Right atrium auricular region (tissue), 2 donors: Measurements from ENCODE around the gene OR2A12. TPM values are rescaled to one million over a fixed set of nuclear protein-coding genes. Genes with fewer than 3 reads are reported as not detected.

Experiments used
- DNase-seq: peaks from one replicate; pipeline ENCODE4 v3.0.0-alpha.2; 2019; ENCODE audit warnings: low spot score
- H3K27ac ChIP-seq, 2 donors: fragments of 200-600 bp; sonication (generic); 1 replicate in 1 of 2; 2 replicates in 1 of 2; pipeline ENCODE4 v1.5.1; 2016 to 2019
- H3K27me3 ChIP-seq, 2 donors: fragments of 200-600 bp; sonication (generic); one replicate each; pipeline versions ENCODE4 v1.5.1 to v1.6.0; 2017 to 2019
- H3K36me3 ChIP-seq: fragments of 200-600 bp; sonication (generic); one replicate; pipeline ENCODE4 v1.5.1; 2016
- H3K4me1 ChIP-seq, 2 donors: fragments of 200-600 bp; sonication (generic); one replicate each; pipeline versions ENCODE4 v1.5.1 to v1.6.0; 2017 to 2019
- H3K4me3 ChIP-seq, 2 donors: fragments of 200-600 bp; sonication (generic); 1 replicate in 1 of 2; 2 replicates in 1 of 2; pipeline ENCODE4 v1.5.1; 2017 to 2019; ENCODE audit warnings: mild to moderate bottlenecking in 1 of 2, moderate library complexity in 1 of 2
- H3K9me3 ChIP-seq, 2 donors: fragments of 200-600 bp; sonication (generic); one replicate each; pipeline ENCODE4 v1.5.1; 2019
- CTCF ChIP-seq, 2 donors: fragments of 200-600 bp; sonication (generic); IDR thresholded peaks; one replicate each; pipeline ENCODE4 v1.5.1; 2019; ENCODE audit warnings: antibody characterized with exemption in 2 of 2
- total RNA-seq, 2 donors: library from RNA; depleted of rRNA; stranded (reverse); fragments of >200 nt; gene quantifications; one replicate each; pipeline ENCODE4 v1.1.0, GENCODE V29; 2016

Gene OR2A12
- total RNA-seq, 2 donors from 2014 or later = not detected

DNA sequence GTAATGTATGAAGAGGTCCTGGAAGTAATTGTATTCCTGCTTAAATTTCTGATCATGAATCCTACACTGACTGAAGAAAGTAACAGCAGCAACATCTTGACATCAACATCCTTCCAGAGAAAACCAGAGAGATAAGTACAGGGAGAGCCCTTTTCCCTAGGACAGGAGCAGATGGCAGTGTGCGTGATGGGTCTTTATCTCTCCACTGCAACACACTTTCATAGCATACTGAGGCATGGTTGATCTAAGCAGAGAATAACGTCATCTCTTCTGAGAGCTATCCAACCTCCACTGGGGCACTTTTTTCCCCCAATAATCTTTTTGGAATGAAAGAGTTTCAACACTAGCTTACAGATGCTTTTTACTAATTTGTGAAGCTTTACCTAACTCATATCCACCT, 16.1 kb upstream of the OR2A12 start:
- no peak for TF ChIP-seq CTCF (IDR thresholded peaks at IDR 0.05)
- H3K36me3 ChIP-seq = no peaks in the 10 kb centered on the region
- no peaks in the 10 kb centered on the region for H3K4me1 ChIP-seq
- H3K4me3 ChIP-seq = no peak overlapping the region
- H3K27ac ChIP-seq = no peak overlapping the region
- no peaks in the 10 kb centered on the region for H3K27me3 ChIP-seq
- no peaks in the 10 kb centered on the region for H3K9me3 ChIP-seq
- no peak for DNase-seq

DNA sequence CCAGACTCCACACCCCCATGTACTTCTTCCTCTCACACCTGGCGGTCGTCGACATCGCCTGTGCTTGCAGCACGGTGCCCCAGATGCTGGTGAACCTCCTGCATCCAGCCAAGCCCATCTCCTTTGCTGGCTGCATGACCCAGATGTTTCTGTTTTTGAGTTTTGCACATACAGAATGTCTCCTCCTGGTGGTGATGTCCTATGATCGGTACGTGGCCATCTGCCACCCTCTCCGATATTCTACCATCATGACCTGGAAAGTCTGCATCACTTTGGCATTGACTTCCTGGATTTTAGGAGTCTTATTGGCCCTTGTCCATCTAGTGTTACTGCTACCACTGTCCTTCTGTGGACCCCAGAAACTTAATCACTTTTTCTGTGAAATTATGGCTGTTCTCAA, 11.7 kb upstream of the OR2A12 start:
- no peak overlapping the region for H3K27ac ChIP-seq
- no peaks in the 10 kb centered on the region for H3K4me1 ChIP-seq
- H3K9me3 ChIP-seq = no peaks in the 10 kb centered on the region
- TF ChIP-seq CTCF (IDR thresholded peaks at IDR 0.05) = no peak
- no peaks in the 10 kb centered on the region for H3K27me3 ChIP-seq
- no peak overlapping the region for H3K4me3 ChIP-seq
- no peak for DNase-seq
- no peaks in the 10 kb centered on the region for H3K36me3 ChIP-seq

DNA sequence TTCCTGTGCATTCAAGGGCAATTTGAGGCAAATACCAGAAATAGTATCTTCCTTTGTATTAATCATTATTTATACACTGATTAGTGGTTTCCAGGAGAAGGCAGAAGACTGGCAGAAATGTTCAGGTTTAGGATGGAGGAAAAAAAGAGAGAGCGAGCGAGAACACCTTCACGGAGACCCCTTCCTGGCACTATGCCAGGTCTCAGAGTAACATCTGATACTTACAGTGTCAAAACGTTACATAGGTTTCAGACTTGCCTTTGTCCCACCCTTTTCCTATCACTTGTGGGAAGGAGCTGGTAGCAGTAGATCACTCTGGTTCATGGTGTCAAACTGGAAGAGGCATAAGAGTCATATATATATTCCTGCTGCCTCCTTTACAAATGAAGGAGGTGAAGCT, 652 bp downstream of the OR2A12 start:
- H3K36me3 ChIP-seq = no peaks in the 10 kb centered on the region
- H3K27ac ChIP-seq = no peak overlapping the region
- no peak overlapping the region for H3K4me3 ChIP-seq
- TF ChIP-seq CTCF (IDR thresholded peaks at IDR 0.05) = no peak
- no peaks in the 10 kb centered on the region for H3K27me3 ChIP-seq
- peaks cover 0 to 9% of the 10 kb centered on the region in 2 donors for H3K9me3 ChIP-seq
- DNase-seq = no peak
- no peaks in the 10 kb centered on the region for H3K4me1 ChIP-seq

DNA sequence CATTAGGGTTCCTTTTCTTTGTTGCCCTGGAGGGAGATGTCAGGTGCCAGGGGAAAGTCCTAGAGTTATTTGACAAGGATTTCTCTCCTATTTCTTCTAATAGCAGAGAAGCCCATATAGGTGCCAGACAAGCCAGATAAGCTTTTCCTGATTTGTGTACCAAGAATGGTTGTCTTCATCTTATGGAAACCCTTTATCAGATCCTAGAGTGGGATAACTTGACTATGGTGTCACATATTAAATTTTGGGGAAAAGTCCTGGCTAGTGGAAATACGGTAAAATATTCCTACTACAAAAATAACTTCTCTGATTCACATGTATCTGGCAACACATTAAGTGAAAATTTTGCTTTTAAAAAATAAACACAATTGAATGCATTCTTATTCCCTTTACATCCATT, 1.2 kb downstream of the OR2A12 start:
- Histone ChIP-seq H3K4me3 (no peak overlapping the region), H3K4me1 (no peaks in the 10 kb centered on the region), H3K27ac (no peak overlapping the region), H3K36me3 (no peaks in the 10 kb centered on the region), H3K27me3 (no peaks in the 10 kb centered on the region), H3K9me3 (peaks cover 0 to 9% of the 10 kb centered on the region in 2 donors)
- no peak for TF ChIP-seq CTCF (IDR thresholded peaks at IDR 0.05)
- no peak for DNase-seq

- no peak for TF ChIP-seq CTCF (IDR thresholded peaks at IDR 0.05)
- Histone ChIP-seq H3K9me3 (peaks cover 0 to 9% of the 10 kb centered on the region in 2 donors), H3K36me3 (no peaks in the 10 kb centered on the region), H3K4me3 (no peak overlapping the region), H3K4me1 (no peaks in the 10 kb centered on the region), H3K27me3 (no peaks in the 10 kb centered on the region), H3K27ac (no peak overlapping the region)
- DNase-seq = no peak
These were observed 4.6 kb downstream of the OR2A12 start for GRCh38 chr7:144090667-144091066.

GRCh38 chr7:144098776-144099175, 12.7 kb downstream of the OR2A12 start:
- no peak overlapping the region for H3K27ac ChIP-seq
- TF ChIP-seq CTCF (IDR thresholded peaks at IDR 0.05) = no peak
- DNase-seq = no peak
- no peaks in the 10 kb centered on the region for H3K4me1 ChIP-seq
- no peaks in the 10 kb centered on the region for H3K27me3 ChIP-seq
- no peaks in the 10 kb centered on the region for H3K9me3 ChIP-seq
- no peak overlapping the region for H3K4me3 ChIP-seq
- H3K36me3 ChIP-seq = no peaks in the 10 kb centered on the region
